ENCODE results near the gene RBP3.

The RBP3 gene

DNA sequence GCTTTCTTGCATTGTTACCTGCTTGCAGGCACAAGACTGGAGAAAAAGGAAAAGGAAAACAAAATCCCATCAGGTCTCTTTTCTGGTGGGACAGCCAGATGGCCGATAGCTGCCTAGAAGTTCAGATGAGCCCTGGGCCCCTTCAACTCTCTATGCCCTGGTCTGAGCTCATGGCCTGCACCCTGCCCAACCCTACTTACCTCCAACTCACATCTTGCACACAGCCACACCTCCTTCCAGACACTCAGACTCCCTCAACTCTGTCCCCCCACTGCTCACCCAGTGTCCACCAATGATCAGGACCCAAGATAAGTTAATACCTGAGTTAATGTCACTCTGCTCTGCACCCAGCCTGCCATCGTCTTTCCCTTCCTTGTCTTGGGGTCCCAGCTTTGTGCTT is 10.9 kb downstream of the RBP3 start:
- no peak for DNase-seq

DNA sequence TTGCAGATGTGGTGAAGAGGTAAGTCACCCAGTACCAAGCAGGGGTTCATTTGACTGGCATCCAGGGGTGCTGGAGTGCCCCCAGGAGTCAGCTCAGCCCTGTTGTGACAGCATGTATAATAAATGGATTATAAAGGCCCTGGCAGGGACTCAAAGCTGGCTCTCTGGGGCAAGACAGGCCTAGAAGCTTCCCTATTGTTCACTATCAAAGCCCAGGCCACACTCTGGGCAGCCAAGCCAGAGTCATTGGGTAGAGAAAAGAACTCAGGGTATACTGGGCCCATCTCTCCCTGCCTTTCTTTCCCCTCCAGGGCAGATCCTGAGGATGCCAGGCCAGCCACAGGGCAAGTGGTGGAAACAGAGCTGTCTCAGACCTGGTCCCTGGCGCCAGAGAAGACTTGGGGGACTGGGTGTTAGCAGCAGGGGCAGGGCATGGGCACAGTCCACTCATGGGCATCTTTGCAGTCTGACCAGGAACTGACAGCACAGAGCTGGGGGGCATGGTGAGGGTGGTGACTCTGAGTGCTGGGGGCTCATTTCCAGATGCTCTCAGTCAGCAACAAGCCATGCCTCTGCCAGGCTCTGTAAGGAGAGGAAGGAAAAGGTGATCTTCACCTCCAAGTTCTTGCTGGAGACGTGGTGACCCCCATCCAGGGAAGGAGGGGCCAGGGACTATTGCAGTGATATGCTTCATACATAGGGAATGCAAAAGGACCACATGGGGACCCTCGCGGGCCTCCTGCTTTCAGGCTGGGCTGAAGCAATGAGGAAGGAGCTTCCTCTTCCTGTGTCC is 11.7 kb downstream of the RBP3 start:
- DNase-seq, result no peak

DNA sequence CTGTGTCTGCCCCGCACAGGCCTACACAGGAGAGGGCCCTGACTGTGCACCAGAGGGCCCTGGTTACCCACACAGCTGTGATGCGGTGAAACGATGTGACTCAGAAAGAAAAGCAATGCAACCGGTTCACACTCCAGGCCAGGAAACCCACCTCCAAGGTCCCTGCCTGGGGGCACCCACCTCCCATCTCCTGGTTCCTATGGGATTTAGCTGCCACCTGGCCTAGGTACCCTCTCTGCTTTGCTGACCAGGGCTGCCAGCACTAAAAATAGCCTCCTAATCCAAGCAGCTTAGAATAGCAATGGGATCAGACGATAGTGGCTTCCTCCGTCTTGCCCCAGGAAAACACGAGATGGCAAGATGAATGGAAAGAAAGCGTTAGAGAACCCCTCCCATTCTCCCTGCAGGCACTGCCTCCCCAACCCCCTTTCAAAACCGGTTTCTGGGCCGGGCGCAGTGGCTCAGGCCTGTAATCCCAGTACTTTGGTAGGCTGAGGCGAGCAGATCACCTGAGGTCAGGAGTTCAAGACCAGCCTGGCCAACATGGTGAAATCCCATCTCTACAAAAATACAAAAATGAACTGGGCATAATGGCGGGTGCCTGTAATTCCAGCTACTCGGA is 12.4 kb downstream of the RBP3 start:
- no peak for DNase-seq

- DNase-seq, result peak; percentile 27
These were observed 13.1 kb downstream of the RBP3 start for GRCh38 chr10:47361293-47361692.

- no peak for DNase-seq
These were observed 14.0 kb downstream of the RBP3 start for GRCh38 chr10:47362199-47362598.

GRCh38 chr10:47363781-47364180 is 15.6 kb downstream of the RBP3 start:
- no peak for DNase-seq

GRCh38 chr10:47364366-47364765 is 16.2 kb downstream of the RBP3 start:
- no peak for DNase-seq

GRCh38 chr10:47364911-47365310 is 16.7 kb downstream of the RBP3 start:
- no peak for DNase-seq

DNA sequence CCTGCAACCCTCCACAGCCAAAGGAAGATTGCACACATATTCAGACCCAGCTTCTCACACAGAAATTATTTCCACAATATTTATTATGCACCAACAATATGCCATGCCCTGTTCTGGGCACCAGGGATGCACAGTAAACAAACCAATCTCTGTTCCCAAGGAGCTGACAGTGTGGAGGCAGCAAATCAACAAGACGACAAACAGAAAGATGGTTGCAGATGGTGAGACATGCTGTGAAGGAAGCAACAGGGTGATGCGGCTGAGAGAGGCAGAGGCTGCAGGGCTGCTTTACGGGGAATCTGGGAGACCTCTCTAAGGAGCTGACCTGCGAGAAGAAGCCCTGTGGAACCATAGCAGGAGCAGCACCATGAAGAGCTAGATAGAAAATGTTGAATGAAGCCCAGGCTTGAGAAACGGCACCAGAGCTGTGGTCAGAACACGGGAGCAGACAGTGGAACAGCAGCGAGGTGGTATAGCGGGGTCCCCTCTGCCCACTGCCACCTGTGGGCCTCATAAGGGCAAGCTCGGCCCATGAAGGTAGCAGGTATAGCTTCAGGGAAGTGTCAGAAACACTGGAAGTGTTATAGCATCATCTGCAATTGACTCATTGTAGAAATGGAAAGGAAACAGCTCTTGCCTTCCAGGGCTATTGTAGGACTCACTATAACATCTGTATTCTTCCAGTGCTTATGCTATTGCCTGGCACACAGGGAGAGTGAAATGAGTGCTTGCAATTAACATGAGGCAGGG is 17.4 kb downstream of the RBP3 start:
- no peak for DNase-seq

DNA sequence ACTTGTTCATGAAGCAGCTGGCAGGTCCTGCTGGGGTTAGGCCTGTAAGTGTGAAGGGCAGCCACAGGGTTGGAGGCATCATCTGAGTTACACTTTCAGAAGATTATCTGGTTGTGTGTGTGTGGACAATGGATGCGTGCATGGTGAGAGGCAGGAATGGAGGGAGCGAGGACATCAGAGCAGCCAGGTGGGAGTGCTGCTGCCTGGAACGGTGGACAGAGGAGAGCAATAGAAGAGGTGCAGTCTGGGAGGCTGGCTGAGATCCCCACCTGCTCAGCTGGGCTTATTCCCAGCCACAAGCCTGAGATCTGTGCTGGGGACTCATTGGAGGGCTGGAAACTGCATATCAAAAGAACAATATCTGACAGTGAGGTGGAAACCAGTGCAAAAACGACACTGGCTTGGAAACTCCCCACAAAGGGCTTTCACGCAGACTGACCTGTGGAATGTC is 18.0 kb downstream of the RBP3 start:
- no peak for DNase-seq

DNA sequence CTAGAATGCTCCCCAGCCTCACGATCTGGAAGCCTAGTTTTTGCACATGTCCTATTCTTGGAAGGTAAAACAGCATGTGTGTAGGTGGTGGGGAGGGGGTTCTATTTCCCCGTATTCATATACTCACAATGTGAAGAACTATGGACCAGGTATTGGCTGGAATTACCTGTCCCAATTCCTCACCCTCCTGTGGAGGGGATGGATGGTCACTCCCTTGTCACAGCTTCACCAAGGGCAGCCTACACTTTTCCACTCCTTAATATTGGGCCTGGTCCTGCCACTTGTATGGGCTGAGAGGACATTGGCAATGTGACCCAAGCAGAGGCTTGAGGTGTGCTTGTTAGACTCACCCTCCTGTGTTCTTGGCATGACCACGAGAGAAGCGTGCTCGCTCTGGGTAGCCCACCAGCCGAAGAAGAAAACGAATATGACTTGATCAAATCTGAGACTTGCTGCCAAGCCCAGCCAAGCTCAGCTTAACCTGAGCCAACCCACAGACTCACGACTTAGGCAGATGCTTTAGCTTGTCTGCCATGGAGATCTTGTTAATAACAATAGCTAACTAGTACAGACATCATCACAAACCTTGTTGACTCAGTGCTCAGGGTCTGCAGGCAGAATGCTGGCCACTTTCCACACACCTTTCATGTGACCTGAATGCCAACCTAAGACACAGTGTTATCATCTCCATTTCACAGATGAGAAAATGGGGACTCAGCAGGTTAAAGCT is 18.7 kb downstream of the RBP3 start:
- no peak for DNase-seq

GRCh38 chr10:47367646-47368045 is 19.5 kb downstream of the RBP3 start:
- DNase-seq, result no peak

DNA sequence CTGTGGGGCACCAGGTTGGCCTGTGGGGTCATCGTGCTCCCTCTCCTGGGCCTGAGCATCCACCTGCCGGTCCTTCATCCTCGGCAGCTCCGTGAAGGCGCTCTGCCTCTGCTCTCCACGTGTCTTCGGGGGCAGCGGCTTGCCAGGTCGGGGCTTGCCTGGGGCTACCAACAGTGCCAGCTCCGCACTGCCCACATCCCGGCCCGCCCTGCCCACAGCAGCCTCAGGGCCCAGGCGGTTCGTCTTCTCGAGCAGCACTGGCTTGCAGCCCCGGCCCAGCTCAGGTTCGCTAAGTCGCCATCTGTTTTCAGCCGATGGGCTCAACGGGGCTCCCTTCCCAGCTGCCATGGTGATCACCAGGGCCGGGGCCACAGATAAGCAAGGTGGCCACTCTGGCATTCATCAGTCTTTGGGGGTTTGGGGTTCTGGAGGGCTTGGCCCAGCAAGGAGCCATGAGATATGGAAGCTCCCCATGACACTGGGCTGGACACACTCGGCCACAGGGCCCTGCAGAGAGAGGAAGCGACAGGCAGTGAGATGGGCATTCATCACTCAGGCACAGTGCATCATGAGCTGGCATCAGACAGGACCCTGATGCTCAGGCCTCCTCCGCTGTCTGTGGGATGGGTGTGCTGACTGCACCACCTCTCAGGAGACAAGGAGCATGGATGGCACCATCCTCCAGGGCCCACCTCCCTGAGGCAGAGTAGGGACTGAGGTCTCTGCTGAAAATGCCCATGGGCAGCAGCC is 20.4 kb downstream of the RBP3 start:
- no peak for DNase-seq

DNA sequence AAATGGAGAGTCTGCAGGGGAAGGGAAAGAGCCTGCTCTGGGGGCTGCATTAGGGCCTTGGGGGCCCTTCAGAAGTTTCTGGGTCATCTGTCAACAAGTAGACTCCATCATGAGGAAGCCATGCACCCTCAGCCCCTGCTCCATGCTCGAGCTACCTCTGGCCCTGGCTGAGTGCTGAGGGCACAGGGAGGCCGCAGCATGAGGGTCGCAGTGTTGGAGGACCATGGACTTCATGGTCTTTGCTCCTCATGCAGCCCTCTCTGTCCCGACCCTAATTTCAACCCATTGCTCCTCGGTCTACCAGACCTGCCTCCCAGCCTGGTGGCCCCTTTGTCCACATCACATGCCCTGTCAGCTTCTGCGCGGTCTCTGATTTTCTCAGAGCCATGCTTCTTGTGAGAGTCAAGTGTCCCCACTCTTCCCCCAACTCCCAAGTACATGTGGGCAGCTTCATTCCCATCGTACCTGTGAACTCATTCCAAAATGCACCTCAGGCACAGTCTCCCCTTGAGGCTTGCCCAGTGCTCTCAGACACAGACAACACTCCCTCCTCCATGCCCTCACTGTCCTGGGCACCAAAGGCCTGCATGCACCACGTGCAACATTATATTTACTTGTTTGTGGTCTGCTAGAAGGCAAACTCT is 21.2 kb downstream of the RBP3 start:
- DNase-seq, result no peak

DNA sequence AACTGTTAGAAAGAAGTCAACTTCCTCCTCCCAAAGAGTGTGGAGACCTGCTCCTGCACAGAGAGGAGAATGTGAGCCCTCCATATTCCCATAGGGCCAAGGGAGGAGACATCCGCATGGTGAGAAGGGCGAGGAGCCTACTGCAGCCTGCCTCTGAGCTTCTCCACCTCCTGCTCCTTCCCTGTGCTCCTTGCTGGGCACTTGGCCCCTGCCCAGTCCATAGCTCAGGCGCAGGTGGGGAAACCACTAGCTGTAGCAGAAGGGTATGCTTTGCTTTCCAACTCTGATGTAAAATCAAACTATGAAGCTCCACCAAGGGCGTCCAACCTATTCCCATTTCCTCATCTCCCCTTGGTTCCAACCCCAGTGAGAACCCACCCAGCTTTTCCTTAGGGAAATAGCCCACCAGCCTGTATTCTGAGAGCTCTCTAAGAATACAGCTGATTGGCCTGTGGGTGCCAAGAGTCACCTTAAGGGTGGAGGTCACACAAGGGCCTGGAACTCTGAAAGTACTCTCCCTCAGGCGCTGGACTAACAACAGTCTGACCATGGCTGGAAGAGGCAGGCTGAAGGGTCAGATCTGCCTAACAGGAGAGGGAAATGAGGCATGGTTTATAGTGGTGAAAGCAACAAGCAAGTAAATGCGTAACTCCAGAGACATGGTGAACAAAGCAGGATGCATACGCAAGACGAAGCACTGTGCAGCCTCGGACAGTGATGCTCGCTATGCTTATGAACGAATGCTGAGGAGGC is 22.0 kb downstream of the RBP3 start:
- DNase-seq, result no peak

GRCh38 chr10:47370878-47371277 is 22.7 kb downstream of the RBP3 start:
- no peak for DNase-seq

DNA sequence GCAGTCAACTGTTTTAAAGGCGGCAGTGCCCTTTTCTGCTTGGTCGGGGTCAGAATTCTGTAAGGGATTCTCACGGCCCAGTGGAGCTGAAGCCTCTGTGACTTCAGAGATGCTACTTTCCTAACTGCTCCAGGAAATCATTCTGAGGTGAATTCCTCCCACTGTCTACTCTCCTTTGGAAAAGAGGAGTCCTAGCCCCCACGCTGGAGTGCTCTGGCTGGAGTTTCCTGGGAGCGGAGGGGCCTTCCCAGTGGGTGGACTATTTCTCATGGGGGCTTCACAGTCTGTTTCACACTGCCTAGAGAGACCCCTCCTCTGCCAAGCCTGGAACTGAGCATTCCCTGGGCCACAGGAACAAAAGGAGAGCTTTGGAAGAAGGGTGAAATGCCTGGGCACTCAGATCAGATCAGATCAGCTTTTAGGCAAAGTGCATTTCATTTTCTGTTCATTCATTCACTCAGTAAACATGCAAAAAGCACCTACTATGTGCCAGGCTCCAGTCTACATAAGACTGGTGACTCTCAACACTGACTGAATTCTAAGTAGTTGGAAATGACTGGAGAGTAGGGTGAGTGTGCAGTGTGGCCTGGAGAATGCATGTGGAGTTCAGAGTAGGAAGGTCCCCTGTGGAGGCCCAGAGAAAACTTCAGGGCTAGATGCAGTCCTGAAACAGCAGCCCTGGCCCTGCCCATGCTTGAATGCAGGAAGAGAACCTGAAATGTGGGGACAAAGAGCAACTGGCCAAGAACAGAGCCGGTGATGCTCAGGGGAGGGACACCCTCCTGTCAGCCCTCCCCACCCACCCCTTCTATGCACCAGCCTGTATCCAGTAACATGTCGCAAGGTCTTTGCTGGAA is 23.7 kb downstream of the RBP3 start:
- DNase-seq, result no peak

GRCh38 chr10:47372726-47373125 is 24.6 kb downstream of the RBP3 start:
- no peak for DNase-seq

DNA sequence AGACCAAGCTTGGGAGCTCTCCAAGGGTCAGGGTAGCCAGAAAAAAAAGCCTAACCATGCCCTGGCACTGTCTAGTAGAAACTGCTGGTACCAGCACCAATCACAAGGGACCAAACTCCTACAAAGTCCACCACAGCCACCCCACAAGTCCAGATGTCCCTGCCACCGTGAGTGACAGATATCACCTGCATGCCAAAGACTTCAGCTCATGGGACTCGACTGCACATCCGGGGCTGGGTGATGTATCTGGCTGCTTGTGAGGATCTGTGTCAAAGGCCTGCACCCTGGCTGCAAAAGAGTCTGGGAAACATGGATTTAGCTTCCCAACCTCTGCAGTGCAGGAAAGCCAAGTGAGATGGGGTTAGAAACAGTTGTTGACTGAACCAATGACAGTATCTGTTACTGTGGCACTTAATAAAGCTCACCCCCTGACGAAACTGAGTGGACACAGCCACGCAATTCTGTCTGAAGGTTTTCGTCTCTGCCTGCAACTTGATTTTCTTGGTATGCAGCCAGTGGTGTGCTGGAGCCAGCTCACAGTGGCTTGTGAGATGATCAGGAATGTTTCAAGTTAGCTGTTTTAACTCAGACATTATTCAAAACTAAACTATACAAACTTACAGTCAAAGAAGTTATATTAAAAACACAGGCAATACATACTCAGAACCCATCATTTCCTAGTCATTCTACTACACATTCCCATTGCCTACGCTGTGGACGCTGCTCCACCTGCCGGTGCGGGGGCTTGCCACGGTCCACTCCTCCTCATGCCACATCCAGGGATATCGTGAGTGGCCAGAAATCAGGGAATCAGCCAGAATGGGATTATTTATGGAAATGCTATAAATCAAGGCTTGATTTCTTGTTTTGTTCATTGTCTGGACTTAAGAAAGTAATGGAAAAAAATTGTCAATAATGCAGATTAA is 26.7 kb downstream of the RBP3 start:
- peak; percentile 57 for DNase-seq
